ENCODE data around the gene TPSD1.

DNA sequence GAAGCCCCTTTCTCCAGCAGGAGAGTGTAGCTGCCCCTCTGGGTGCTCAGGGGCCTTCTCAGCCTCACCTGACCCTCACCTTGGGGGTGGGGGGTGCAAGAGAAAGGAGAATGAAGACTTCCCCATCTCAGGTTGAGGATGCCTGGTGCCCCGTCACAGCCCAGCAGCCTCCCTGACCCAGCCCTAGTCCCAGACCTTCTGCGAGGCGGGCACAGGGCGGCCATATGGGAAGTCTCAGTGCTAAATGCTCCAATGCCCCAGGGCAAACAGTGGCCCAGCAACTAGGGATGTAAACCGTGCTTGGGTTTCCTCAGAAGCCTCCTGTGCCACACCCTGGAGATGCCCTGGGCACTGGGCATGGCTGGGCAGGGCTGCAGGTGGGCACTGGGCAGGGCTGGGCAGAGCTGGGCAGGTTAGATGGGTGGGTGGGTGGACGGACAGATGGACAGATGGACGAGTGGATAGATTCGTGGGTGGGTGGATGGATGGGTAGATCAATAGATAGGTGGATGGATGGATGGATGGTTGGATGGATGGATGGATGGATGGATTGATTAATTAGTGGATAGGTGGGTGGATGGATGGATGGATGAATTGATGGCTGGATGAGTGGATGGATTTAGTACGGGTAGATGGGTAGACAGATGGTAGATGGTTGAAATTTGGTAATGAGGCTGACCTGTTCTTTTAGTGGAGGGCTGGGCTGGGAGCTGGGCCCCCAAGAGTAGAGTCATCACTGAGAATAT, 16.8 kb downstream of the TPSD1 start:
- no peak for TF ChIP-seq JUNB (IDR thresholded peaks at IDR 0.05)
- no peak for TF ChIP-seq CTCF (IDR thresholded peaks at IDR 0.05)
- TF ChIP-seq POLR2AphosphoS2 (conservative IDR thresholded peaks at IDR 0.05; ENCODE audit: low read length), result no peak
- TF ChIP-seq, protein P1, sequence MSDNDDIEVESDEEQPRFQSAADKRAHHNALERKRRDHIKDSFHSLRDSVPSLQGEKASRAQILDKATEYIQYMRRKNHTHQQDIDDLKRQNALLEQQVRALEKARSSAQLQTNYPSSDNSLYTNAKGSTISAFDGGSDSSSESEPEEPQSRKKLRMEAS (IDR thresholded peaks at IDR 0.05), result no peak
- no peak for TF ChIP-seq USF2 (IDR thresholded peaks at IDR 0.05)
- TF ChIP-seq MAZ (IDR thresholded peaks at IDR 0.05; ENCODE audit: borderline replicate concordance, low read depth, low read length), result no peak
- TF ChIP-seq GATA3 (IDR thresholded peaks at IDR 0.05; ENCODE audit: borderline replicate concordance), result no peak
- no peak for TF ChIP-seq CEBPB (IDR thresholded peaks at IDR 0.05)
- TF ChIP-seq RAD21 (conservative IDR thresholded peaks at IDR 0.05 in 1 of 2, IDR thresholded peaks at IDR 0.05 in 1 of 2), result no peak
- no peak for TF ChIP-seq FOSB (CRISPR knock-in tag; IDR thresholded peaks at IDR 0.05)
- TF ChIP-seq ZFP36 (IDR thresholded peaks at IDR 0.05; ENCODE audit: borderline replicate concordance, partially characterized antibody), result no peak
- TF ChIP-seq POLR2A (IDR thresholded peaks at IDR 0.05; ENCODE audit: low read length), result no peak

Data from A549 (cell line).